GM12865 (cell line): ENCODE data around the gene CACNB4.
A peak's percentile ranks its signal among the peaks of the same experiment; 100 is the strongest.

ENCODE experiments used
- DNase-seq: peaks from one replicate; pipeline ENCODE4 v3.0.0; 2010; ENCODE audit warnings: low read depth
- H3K4me3 ChIP-seq: 2 replicates; pipeline ENCODE4 v1.5.1; 2011; ENCODE audit warnings: mild to moderate bottlenecking, low read depth, low read length, control low read depth
- CTCF ChIP-seq: IDR thresholded peaks from 2 replicates; pipeline ENCODE4 v1.5.1; 2011; ENCODE audit warnings: low read length, control low read depth, low read depth, inconsistent platforms; ENCODE audit not compliant: insufficient read depth; ENCODE audit errors: missing control alignments

Gene CACNB4

DNA sequence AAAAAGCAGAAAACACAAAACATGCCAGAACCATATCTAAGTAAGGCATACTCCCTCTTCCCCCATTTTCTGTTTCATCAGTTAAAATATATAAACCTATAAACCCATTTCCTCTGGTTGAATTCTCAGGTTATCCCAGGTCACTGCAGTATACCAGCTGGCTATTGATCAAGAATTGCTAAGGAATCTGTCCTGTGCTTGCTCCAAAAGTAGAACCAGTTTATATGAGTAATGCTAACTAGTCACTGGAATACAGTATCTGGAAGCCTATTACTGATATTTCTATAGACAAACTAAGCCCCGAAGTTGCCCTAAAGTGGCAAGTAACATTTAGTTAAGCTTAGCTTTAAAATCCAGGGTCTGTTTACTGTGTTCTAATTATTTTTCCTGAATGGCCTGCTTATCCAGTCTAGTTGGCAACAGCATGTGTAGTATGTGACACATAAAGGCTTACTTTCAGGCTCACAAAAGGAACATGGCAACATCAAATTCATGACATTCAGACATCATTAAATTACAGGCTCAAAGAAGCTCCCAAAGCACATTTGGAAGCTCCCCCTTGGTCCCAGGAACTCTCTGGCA lies 167.7 kb downstream of the CACNB4 start:
- DNase-seq: no peak
- no peak overlapping the region for H3K4me3 ChIP-seq
- no peak for TF ChIP-seq CTCF

- no peak overlapping the region for H3K4me3 ChIP-seq
- TF ChIP-seq CTCF: no peak
- no peak for DNase-seq
Observed at GRCh38 chr2:151930042-151930441, 168.8 kb downstream of the CACNB4 start.

DNA sequence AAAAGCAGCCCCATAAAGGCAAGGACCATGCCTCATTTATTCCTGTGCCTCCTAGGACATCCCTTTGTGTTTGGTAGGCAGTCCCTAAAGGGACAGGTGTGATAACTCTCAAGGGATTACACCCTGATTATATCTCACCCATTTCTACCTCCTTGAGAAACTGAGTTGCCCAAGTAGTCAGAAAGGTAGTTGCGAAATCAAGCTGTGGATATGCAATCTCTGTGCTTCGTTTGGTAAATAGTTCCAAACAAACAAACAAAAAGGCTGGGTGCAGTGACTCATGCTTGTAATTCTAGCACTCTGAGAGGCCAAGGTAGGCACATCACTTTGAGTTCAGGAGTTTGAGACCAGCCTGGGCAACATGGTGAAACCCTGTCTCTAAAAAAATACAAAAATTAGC lies 170.5 kb downstream of the CACNB4 start:
- H3K4me3 ChIP-seq: no peak overlapping the region
- TF ChIP-seq CTCF: no peak
- no peak for DNase-seq

DNA sequence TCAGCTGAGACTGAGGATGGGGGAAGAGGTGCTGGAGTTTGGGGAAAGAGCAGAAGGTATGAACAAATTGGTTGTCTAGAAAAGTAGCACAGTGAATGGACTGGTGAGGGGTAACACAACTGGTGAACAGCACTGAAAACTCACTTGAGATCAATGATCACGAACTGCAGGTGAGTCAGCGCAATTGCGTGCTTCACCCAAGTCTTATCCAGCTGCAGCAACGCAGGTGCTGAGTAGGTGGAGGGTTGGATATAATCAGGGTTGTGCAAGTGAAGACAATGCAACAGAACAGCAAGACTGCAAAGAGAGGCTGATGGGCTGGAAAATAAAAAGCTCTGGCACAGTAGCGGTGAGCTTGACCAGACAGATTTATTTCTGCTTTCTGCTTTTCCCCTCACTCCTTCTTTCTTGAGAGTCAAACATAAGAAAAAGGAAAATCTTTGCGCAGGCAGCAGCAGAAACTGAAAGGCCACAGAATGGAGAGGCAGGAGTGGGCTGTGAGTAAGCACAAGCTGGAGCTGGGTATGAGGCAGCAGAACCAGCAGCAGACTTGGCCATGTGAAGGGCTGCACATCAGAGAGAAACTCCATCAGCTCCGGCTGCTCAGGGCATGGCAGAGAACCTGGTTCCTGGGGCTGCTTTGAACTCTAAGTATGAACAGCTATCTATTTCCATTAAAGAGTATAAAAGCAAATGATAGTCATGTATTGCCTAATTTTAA lies 171.2 kb downstream of the CACNB4 start:
- no peak for DNase-seq
- TF ChIP-seq CTCF: no peak
- no peak overlapping the region for H3K4me3 ChIP-seq

DNA sequence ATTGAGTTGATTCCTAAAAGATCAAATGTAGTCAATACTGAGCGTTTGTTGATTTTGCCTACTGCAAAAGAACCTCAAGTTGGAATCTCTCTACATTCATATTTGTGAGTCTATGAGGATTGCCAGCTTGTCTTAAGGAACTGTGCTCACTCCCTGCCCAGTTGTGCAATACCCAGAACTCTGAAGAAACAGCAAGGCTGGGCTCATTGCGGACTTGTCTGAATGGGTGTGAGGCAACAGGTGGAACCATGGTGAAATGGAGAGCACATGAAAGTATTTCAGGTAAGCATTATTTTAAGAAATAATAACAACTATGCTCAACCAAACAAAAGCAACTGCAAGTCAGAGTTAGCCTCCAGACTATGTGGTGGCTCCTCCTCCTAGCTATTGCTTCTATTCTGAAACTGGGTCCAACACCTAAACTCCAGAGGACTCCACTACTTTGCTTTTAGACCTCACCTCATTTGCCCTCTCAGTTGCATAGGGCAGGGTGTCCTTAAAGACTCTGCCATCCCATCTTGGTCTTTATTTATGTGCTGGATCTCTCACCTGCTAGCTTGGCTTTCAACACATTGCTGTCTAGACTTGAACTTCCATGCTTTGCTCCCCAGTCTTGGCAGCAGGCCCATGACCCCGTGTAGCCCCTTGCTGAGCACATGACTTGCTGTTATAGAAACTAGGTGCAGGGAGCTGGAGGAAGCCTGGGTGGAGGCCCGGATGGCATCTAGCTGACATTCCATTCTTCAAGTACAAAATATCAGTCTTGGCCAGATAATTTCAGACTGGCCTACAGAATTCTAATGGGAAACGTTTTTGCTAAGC lies 175.8 kb downstream of the CACNB4 start:
- H3K4me3 ChIP-seq: no peak overlapping the region
- TF ChIP-seq CTCF: no peak
- no peak for DNase-seq

- H3K4me3 ChIP-seq: no peak overlapping the region
- no peak for DNase-seq
- TF ChIP-seq CTCF: no peak
Observed at GRCh38 chr2:151919786-151920185, 179.1 kb downstream of the CACNB4 start.

- TF ChIP-seq CTCF: no peak
- H3K4me3 ChIP-seq: no peak overlapping the region
- peak; percentile 27 for DNase-seq
Observed at GRCh38 chr2:151918308-151918707, 180.5 kb downstream of the CACNB4 start.
